GM21367 (cell line): ENCODE results near the gene CRYBG3.
"Not testable (repeated sequence)": the region's sequence is repeated elsewhere in the genome, so short reads cannot be mapped to it uniquely, and the experiment has no call there.

Experiments used
- ATAC-seq: cut with Tn5 transposase; IDR thresholded peaks from one replicate; pipeline ENCODE4 v1.9.1; 2021; ENCODE audit not compliant: unreplicated experiment

The CRYBG3 gene

DNA sequence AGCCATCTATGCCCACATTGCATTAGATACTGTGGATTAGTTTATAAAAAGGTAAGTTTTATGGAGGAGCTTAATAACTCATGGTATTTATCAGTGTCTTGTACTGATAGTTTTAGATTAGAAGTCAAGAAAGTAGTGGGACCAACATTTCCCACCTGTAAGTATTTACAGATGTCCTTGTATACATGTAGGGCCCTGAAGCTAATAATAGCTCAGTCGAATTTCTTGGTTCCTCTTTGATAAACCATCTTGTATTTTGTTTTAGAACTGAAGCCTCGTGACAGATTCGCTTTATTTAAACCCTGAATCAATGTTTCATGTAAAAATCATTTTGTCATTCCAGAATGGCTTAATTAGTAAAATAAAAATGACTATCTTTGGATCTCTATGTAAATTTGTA, 73.4 kb downstream of the CRYBG3 start:
- peak; percentile 82 for ATAC-seq

DNA sequence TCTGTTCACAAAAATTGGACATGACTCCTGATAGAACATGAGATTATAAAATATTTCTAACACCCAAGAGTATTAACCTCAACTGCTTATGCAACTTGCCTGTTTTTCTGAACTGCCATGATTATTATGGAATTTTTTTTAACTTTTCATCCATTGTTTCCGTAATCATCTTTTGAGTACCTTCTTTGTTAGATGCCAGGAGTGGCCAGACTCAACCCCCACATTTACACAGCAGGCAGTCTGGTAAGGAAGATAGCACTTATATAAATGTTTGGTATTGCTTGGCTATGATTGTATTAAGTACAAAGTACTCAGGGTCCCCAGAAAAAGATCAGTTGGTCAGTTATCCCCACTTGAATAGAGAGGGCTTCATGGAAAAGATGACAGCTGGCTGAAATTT, 74.3 kb downstream of the CRYBG3 start:
- ATAC-seq: no peak

DNA sequence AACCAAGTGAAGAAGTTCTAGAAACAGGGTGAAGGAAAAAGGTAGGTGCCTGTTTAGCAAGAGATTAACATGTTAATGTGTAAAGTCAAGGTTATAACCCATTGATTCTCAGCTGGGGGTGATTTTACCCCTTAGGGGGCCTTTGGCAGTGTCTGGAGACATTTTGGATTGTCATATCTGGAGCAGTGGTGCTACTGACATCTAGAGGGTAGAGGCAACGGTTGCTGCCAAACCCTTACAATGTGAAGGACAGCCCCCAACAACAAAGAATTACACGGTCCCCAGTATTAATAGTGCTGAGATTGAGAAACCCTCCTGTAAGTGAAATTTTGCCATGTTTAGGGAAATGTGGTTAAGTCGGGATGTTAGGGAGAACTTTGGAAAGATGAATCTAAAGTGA, 74.7 kb downstream of the CRYBG3 start:
- no peak for ATAC-seq

DNA sequence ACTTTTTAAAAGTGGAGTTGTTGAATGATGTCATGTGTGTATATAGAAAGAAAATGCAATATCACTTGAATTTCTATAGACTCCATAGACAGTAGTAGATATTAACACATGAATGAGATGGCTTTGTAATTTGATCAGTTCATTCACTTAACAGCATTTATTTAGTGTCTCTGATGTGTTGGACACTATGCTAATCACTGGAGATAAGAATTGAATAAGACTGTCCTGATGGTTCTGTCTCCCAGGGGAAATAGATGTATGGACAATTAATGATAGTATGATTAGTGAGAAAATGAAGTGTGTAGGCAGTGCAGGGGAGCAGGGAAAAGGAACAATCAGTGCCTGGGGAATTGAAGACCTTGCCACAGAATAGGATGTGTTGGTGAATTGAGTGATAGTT, 77.5 kb downstream of the CRYBG3 start:
- no peak for ATAC-seq

DNA sequence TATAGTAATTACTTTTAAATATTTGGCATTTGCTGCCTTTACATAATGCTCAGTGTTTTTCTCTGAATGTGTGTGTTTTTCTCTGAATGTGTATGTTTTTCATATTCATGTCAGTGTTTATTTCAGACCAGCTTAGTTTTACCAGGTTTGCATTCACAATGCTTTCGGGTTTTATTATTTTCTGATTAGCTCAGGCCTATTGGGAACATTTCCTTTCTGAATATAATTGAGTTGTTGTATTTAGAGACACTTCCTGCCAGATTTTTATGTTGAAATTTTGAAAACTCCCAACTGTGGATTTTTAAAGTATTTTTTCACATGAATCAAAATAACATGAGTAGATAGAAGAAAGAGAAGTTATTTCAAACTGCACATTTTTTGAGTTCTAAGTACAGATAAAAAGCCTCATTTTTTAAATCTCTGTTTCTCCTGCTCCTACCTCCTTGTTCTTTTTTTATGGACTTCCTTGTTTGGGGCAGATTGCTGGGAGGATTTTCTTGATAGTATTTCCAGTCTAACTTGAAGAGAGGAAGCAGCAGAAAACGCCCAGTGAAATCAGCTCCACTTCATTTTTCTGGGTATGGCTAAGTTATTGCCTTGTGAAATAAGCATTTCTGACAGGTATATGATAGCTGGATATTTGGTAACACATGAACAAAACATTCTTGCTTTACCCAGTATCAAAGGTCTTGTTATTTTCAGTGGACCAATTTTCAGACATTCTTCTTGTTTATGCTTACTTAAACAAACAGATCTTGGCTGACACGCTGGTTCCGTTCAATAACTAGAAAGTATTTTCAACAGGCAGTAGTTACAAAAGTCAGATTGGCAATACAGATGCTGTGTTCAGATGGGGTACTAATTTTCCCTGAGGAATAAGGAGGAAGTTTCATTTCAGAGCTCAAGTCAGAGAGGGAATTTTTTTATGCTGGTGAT, 79.8 kb downstream of the CRYBG3 start:
- ATAC-seq: no peak

DNA sequence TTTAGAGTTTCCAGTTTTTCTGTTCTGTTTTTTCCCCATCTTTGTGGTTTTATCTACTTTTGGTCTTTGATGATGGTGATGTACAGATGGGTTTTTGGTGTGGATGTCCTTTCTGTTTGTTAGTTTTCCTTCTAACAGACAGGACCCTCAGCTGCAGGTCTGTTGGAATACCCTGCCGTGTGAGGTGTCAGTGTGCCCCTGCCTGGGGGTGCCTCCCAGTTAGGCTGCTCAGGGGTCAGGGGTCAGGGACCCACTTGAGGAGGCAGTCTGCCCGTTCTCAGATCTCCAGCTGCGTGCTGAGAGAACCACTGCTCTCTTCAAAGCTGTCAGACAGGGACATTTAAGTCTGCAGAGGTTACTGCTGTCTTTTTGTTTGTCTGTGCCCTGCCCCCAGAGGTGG, 88.0 kb downstream of the CRYBG3 start:
- not testable (repeated sequence) for ATAC-seq

DNA sequence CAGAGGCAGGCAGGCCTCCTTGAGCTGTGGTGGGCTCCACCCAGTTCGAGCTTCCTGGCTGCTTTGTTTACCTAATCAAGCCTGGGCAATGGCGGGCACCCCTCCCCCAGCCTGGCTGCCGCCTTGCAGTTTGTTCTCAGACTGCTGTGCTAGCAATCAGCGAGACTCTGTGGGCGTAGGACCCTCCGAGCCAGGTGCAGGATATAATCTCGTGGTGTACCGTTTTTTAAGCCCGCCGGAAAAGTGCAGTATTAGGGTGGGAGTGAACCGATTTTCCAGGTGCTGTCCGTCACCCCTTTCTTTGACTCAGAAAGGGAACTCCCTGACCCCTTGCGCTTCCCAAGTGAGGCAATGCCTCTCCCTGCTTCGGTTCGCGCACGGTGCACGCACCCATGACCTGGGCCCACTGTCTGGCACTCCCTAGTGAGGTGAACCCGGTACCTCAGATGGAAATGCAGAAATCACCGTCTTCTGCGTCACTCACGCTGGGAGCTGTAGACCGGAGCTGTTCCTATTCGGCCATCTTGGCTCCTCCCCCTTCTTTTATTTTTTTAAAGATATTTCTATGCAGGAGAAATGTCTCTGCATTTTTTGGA, 88.5 kb downstream of the CRYBG3 start:
- ATAC-seq: not testable (repeated sequence)

DNA sequence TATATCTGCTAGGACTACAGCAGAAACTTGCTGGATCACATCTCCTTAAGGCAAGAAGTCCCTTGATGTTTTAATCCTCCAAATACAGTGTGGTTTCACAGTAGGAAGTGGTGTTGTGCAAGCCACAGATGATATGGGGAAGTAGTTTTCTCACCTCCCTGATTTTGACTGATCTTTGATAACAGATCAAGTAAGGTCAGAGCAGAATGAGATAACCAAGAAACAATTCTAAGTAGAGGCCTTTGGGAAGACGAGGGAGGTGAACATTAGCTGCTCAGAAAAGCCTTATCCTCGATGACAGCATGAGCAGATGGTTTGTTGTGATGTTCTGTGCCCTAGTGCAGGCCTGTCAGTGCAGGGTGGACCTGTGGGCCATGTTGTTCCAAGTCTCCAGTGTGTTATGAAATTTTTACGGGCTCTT, 89.1 kb downstream of the CRYBG3 start:
- ATAC-seq: no peak

DNA sequence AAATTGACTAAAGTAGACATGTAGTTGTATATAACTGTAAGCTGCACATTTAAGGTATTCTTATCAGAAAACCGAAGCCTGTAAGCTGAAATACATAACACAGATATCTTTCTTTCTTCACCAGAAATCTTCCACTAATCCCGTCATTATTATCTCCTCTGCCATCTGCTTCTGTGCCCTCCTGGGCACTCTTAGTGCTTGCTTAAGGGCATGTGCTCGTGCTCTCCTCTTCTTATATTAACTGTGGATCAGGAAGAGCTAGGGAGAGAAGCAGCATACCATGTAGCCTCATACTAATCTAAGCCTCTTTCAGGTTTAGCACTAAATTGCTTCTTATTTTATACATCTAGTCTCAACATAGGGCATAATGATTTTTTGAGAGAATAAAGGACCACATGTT, 89.6 kb downstream of the CRYBG3 start:
- no peak for ATAC-seq

DNA sequence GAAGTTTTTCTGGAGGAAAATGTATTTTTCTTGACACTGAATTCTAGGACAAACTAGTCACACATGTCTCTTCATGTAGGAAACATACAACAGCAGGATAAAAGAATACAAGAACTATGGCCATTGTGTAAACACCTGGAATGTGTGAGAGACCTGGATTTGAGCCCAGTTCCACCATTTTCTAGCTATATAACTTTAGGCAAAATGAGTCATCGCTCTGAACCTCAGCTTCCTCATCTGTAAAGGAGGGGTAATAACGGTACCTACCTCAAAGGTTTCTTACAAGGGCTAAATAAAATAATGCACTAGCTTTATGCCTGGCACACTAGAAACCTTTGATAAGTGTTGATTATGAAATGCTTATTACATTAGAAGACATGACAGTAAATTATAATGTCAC, 92.6 kb downstream of the CRYBG3 start:
- no peak for ATAC-seq

DNA sequence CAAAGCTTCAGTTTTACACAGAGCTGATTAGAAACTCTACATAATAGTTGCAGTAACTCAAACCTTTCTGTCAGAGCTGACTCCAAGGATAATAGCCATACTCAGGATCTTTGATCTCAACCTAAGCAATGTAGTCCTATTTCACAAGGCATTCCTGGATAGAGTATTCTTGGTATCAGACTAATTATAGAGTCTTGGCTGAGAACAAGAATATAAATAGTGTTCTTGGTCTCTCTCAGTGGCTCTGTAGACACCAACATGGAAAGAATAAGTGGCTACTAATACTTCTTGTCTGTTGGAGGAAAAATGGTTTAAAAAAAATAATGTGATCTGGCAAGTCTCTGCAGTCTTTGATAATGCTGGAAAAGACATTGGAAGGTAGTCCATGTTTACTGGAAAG, 94.8 kb downstream of the CRYBG3 start:
- no peak for ATAC-seq

DNA sequence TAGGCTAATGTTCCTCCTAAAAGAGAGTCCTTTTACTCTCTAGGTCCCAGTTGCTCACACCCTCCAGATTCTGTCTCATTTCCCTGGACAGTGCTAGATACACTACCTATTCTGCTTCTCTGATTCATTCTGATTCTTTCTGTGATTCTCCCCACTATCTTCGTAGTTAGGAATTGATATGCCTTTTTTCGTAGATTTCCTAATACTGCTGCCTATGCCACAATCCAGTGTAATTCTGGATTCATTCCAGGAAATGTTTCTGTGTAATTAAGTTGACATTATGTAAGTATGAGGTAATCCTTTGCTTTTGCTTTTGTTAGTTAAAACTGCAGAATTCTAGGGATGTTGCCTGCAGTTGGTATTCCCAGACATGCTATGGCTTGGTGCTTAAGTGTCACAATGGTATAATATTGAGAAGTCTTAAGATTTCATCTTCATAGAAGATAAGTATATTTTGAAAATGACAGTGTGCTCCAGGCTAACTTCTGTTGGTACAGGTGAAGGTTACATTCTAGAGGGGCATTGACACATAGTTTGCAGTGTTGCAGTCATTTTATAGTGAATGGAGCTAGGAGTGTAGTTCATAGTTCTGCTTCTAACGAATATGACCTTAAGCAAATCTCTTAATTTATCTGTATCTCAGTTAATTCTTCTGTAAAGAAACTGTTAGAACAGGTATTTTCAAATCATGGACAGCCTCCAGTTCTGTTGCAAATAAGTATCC, 96.2 kb downstream of the CRYBG3 start:
- ATAC-seq: no peak

DNA sequence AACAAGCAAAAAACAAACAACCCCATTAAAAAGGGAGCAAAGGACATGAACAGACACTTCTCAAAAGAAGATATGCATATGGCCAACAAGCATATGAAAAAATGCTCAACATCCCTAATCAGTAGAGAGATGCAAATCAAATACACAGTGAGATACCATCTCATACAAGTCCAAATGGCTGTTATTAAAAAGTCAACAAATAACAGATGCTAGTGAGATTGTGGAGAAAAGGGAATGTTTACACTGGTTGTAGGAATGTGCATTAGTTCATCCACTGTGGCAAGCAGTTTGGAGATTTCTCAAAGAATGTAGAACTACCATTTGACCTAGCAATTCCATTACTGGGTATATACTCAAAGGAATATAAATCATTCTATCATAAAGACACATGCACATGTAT, 105.9 kb downstream of the CRYBG3 start:
- no peak for ATAC-seq

DNA sequence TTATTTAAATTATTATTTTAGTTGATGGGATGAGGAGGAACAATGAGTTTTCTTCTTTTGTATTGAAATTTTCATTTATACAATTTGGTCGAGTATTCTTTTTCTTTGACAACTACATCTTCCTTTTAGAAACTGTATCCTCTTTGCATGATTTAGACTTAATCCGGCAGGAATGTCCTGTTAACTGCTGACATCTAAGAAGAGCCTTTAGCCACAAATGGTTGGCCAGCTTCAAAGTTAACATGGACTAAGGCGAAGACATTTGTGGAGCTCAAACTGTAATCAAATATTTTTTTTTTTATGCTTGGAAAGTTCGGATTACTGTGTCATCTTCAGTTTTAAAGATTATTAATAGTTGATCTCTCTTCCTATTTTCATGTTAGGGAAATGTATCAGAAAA, 107.2 kb downstream of the CRYBG3 start:
- no peak for ATAC-seq

DNA sequence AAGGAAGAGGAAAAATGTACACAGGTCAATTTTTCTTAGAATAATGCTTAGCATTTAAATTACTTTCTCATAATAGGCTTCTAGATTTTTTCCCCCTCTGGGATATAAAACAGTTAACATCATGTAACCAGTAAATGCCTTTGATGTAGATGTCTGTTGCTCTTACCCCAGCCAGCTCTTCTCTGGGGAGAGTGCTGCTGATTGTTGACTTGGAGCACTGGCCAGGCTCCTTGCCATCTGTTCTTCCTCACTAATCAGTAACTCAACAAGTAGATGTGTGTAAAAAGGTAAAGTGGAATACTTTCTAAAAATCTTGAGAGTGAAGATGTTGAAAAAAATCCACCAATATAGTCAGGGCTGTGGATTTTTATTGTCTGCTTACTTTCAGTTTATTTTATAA, 108.2 kb downstream of the CRYBG3 start:
- no peak for ATAC-seq

DNA sequence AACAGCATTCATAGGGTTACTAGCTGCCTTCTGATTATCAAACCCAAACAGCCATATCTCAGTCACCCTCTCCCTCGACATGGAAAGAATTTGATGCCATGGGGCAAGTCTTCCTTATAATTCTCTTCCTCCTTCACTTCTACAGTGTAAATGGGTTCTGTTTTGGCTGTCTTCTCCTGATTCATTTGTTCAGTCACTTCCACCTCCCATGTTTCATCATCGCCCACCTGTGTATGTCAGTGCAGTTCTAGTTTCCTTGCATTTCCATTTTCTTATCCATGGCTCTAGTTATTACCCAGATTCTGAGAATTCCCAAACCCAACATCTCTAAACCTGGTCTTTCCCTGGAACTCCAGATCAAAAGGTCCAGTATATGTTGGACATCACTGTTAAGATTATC, 109.4 kb downstream of the CRYBG3 start:
- no peak for ATAC-seq

DNA sequence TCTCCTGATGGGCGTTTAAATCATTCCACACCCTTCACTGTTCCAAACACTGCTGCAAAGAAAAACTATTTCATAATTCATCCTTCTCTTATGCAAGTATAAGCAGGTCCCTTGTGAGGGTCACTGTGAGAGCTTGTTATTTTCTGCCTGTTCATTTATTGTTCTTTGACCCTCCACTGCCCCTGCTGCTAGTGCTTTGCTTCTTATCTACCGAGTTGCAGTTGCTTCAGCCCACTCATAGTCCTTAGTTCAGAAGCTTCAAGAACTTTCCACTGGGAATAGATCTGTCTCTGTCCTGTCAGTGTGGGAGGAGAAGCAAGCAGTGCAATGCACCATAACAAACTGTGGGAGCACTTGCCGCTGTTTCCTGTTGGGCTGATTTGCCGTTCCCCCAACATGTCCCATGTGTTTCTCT, 110.6 kb downstream of the CRYBG3 start:
- no peak for ATAC-seq

DNA sequence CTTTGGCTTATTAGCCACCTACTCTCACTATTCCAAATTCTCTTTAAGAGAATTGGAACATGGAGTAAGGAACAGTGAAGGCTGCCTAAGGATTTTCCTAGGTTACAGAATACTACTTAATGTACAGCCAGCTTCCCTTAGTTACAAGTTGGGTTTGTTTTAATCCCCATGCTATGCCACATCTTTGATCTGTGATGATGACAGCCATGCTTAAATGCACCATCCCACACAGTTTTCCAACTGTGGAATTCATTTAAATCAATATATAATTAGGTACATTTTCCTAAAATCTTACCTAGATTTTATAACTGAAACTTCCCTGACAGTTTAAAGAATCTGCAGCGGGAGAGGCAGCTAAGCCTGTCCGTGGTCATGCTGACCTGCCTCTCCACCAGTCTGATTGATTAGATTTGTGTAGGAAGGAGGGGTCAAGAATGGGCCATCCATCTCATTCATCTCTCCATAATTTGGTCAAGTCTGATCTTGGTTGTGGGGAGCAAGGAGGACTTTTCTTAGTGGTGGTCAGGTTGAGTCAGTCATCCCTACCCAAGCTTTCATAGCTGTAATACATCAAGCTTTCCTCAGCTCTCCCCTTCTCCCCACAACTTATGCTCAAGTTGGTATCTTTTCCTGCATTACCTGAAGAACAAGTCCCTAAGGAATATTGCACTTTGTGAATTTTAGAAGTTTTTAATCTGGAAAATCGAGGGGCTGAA, 113.3 kb downstream of the CRYBG3 start:
- ATAC-seq: no peak

DNA sequence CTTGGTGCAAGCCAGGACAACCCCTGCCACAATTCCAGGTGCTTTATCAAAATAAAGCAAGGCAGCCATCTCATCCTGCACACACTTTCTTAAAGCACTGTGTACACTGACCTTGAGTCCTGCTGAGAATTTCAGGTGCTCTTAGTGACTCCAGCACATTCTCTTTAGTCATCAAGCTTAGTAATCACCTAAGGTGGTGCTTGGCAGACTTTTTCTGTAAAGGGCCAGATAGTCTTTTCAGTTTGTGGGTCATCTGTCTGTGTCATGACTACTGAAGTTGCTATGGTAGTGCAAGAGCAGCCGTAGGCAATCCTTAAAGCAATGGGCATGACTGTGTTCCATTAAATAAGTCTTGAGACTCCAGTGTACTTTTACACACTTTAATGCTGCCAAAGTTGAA, 114.0 kb downstream of the CRYBG3 start:
- no peak for ATAC-seq

DNA sequence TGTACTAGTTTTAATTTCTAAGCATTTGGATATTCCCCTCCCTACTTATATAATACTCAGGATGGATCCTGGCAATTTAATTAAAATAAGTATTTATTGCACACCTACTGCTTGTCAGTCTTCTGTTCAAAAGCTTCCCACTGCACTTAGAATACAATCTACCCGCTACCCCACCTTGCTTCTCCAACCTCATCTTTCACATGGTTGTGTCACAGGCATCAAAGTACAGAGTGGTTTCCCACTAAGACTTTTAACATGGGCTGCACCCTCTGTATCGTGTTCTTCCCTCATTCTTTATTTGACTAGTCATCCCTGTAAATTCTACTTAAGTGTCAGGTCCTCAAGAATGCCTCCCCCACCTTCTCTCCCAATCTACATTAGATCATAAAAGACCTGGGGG, 115.4 kb downstream of the CRYBG3 start:
- no peak for ATAC-seq

DNA sequence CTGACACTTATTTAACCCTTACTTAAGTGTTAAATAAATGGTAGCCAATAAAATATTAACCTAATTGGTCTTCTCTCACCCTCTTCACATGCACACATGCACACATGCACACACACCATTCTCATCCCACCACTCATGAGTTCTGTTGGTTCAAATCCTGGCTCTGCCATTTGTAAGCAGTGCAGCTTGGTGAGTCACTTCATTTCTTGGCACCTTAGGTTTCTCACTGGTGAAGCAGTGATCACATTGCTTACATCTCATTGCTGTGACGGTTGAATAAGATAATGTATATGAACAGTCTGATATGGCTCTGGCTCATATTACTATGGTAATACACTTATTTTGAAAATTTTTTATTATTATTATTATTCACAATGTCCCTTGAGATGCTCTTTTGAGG, 116.6 kb downstream of the CRYBG3 start:
- ATAC-seq: no peak
